Left ventricle myocardium superior (tissue), 1 donor: ENCODE data around the gene HUNK. TPM values are rescaled to one million over a fixed set of nuclear protein-coding genes. Genes with fewer than 3 reads are reported as not detected.
"Not testable (repeated sequence)": the region's sequence is repeated elsewhere in the genome, so short reads cannot be mapped to it uniquely, and the experiment has no call there.

Experiments used
- ATAC-seq: fragments of 200-7000 bp; cut with Tn5 transposase; one replicate; pipeline ENCODE4 v1.9.1; 2020; ENCODE audit warnings: mild to moderate bottlenecking, moderate library complexity
- DNase-seq: peaks from one replicate; pipeline ENCODE4 v3.0.0-alpha.2; 2020
- intact Hi-C: fragments of 100-400 bp; cut with micrococcal nuclease; formaldehyde crosslinking; loops from one replicate; pipeline ENCODE4 v1.11.0; 2022
- total RNA-seq: library from RNA; stranded (reverse); fragmentation: NEBNext Ultra II Directional; extraction: Animal tissue kit (Norgen Biotek cat#: 25700); gene quantifications from one replicate; pipeline ENCODE4 v1.2.1, GENCODE V29; 2021
- donor health status: DM: no; HTN: yes; CAD: no; lungs with severe emphysema.

Gene HUNK
- total RNA-seq, 1 donor from 2014 or later = 0.40 TPM

DNA sequence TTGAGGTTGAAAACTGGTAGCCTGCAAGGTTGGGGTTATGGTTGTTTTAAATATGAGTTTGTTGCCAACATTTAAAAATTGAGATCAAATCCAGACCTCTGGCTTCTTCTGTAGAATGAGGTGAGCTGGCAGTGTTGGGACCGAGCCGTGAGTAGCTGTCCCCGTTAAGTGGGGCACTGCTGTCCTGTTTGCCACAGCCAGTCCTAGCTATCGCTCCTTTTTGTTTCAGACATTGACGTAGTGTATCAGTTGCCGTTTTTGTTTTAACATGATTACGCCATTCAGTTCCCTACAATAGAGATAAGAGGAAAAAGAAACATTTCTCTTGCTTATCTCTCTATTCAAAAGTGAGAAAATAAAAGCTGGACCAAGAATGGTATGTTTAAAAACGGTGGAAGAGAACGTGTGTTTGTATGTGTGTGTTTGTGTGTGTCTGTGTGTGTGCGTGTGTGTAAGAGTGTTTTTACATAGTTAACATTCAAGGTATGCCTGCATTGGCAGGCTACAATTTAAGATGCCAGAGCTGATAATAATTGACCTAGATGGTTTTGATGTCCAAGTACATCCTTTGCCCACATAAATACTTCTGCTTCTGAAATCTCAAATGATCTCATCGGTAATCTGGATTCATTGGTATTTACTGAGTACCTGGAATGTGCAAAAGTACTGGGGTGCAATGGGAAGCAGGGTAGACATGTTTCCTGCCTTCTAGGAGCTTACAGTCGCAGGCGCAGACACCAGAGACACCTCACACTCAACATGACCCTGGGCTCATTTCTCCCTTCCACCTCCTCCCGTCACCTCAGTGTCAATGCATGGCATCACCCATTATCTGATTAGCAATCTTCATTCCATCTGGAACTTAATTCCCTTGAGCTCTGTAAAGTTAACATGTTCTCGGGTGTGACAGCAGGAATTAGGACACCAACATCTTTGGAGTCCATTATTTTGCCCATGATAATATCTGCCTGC, 65.8 kb downstream of the HUNK start:
- intact Hi-C loops = no loop called here
- ATAC-seq (no peak), DNase-seq (no peak)

GRCh38 chr21:31941694-31942093, 68.9 kb downstream of the HUNK start:
- intact Hi-C loops = no loop called here
- DNase-seq = no peak
- ATAC-seq = no peak

GRCh38 chr21:31943561-31943960, 70.7 kb downstream of the HUNK start:
- intact Hi-C loops = no loop called here
- no peak for ATAC-seq

DNA sequence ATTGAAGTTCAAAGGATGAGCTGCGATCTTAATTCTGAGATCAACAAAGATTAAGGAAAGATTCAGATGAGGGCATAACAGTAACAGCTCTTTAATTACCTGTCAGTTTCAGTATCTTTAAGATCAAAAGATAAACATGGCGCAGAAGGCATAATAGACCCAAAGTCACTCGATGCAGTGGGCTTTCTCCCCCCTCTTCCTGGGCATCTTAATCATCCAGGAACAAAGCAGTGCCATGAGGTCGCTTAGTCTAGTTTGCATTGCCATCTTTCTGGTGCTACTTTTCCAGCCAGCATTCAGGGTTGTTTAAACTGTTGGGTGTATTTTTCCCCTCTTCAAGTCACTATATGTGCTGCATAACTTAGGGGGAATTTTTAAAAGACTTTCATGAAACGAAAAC, 72.3 kb downstream of the HUNK start:
- intact Hi-C loops = no loop called here
- DNase-seq = no peak
- no peak for ATAC-seq

More at GRCh38 chr21:31943561-31943960, 70.7 kb downstream of the HUNK start:
- DNase-seq = no peak

DNA sequence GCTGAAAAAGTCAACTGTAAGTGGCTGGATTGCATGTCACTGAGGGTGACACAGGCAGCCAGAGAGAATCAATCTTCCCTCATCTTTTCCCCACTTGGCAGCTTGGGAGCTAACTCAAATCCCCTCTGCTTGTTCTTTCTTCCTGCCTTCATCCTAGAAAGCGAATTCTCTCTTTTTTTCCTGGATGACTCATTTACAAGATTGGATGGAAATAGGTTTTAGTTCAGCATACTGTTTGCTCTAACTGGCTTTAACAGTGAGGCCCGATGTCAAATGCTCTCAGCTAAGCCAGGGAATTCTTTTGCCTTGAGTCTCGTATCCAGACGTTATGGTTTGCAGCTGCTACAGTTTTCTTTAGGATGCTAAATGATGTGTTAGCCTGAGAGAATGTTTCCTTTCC, 72.7 kb downstream of the HUNK start:
- intact Hi-C loops = no loop called here
- DNase-seq = no peak

DNA sequence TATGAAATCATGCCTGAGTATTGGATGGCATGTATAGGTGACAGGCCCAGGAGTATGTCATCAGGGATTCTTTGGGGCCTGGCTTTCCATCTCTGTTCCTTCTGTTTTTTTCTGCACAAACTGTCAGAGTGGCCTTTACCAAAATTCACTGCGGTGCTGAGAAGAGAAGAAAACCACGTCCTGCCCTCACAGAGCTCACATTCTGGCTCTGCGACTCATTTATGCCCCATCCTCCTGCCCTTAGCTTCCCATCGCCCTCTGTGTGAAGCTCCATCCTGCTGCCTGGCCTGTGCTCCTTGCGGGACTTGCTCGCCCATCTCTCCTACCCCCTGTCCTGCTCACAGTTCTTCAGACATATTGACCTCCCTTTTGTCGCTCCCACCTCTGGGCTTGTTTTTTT, 73.4 kb downstream of the HUNK start:
- DNase-seq (no peak), ATAC-seq (no peak)
- intact Hi-C loops = no loop called here

More for the DNA sequence above, 72.7 kb downstream of the HUNK start:
- ATAC-seq = no peak

DNA sequence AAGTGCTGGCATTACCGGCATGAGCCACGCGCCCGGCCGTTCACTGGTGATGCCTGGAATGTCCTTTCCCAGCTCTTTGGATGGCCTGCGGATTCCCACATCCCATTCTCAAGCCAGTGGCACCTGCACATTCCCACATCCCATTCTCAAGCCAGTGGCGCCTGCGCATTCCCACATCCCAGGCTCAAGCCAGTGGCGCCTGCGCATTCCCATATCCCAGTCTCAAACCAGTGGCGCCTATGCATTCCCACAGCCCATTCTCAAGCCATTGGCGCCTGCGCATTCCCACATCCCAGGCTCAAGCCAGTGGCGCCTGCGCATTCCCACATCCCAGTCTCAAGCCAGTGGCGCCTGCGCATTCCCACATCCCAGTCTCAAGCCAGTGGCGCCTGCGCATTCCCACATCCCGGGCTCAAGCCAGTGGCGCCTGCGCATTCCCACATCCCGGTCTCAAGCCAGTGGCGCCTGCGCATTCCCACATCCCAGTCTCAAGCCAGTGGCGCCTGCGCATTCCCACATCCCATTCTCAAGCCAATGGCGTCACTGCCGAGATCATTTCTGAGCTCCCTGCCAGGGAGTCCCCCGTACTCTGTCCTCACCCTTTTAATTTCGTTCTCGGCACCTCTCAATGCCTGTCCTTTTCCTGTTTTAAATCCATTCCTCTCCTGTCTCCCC, 74.2 kb downstream of the HUNK start:
- ATAC-seq, DNase-seq, intact Hi-C loops: not testable (repeated sequence)

GRCh38 chr21:31948676-31949075, 75.9 kb downstream of the HUNK start:
- intact Hi-C loops = no loop called here
- no peak for ATAC-seq
- no peak for DNase-seq

DNA sequence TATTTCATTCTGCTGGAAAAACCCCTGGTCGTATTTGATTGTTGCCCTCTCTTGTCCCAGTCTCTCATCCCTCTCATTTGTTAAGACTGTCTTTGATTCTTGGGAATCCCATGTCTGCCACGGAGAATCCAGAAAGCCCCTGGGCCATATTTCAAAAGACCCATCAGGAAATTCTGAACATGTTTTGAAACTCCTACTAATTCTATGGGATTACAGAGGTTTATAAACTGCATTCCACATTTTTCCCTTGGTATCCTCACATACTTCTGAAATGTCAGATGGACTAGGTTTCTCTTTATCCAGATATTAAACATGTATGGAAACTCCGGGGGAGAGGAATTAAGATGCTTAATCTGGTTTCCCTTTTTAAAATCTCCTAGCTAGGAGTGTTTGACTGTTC, 80.0 kb downstream of the HUNK start:
- intact Hi-C loops = no loop called here
- ATAC-seq (no peak), DNase-seq (no peak)

GRCh38 chr21:31957631-31958030, 84.8 kb downstream of the HUNK start:
- ATAC-seq (no peak), DNase-seq (no peak)
- intact Hi-C loops = no loop called here

GRCh38 chr21:31959881-31960280, 87.1 kb downstream of the HUNK start:
- DNase-seq = no peak
- intact Hi-C loops = no loop called here
- ATAC-seq = no peak

- intact Hi-C loops = no loop called here
- DNase-seq = no peak
- ATAC-seq = no peak
Measured at GRCh38 chr21:31961027-31961426, 88.2 kb downstream of the HUNK start.

DNA sequence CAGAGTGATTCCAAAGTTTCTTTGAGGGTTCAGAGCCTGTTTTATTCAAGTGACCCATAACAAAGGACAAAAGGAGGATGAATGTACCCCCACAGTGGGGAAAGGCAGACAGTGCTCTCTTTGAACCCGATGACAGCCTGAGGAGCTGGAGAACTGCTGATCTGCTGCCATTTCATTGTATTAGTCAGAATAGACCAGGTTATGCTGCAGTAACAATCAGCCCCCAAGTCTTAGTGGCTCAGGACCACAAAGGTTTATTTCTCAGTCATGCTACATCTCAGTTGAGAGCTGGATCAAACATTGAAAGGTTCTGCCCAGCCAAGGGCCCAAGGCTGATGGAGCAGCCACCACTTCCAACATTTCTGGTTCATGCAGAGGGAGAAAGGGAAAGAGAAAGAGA, 88.9 kb downstream of the HUNK start:
- ATAC-seq (no peak), DNase-seq (no peak)
- intact Hi-C loops = no loop called here

GRCh38 chr21:31964692-31965091, 91.9 kb downstream of the HUNK start:
- ATAC-seq = no peak
- no peak for DNase-seq
- intact Hi-C loops = no loop called here

GRCh38 chr21:31967334-31967733, 94.5 kb downstream of the HUNK start:
- no peak for ATAC-seq
- intact Hi-C loops = no loop called here
- no peak for DNase-seq

DNA sequence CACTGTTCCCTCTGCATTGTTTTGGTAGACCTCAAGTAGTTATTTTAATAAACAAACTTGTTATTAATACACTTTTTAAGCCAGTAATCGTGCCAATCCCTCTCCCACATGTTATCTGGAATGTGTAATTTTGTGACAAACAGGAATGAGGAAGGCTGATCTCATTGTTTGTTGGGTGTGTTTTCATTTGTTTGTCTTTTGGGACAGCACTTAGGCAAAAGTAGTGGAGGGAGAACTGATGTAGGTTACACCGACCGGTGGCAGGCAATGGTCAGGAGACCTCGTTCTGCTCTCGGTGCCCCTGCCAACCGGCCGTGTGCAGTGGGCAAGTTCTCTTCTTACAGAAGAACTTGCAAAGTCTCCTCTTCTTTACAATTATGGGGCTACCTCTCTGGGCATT, 99.8 kb downstream of the HUNK start:
- intact Hi-C loops = no loop called here

GRCh38 chr21:31973402-31973944, 100.7 kb downstream of the HUNK start:
- DNase-seq (no peak), ATAC-seq (no peak)
- intact Hi-C loops = no loop called here

More for the DNA sequence above, 99.8 kb downstream of the HUNK start:
- ATAC-seq = no peak
- no peak for DNase-seq

DNA sequence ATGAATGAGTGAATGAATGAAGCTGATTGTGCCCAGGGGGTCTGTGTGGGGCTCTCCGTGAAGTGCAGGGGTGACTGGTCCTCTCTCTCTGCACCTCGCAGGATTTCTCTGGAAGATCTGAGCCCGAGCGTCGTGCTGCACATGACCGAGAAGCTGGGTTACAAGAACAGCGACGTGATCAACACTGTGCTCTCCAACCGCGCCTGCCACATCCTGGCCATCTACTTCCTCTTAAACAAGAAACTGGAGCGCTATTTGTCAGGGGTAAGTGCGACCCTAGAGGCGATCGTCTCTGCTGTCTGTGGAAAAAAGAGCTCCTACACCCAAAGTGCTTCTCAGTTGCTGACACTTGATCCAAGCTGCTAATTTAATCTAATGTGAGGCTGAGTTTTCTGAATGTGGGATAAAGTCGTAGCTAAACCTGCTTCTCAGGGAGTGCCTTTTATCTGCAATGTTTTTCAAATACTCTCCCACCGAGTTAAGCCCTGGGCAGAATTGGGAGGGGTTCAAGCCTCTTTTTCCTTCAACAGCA, 101.7 kb downstream of the HUNK start:
- DNase-seq (no peak), ATAC-seq (no peak)
- intact Hi-C loops = no loop called here

DNA sequence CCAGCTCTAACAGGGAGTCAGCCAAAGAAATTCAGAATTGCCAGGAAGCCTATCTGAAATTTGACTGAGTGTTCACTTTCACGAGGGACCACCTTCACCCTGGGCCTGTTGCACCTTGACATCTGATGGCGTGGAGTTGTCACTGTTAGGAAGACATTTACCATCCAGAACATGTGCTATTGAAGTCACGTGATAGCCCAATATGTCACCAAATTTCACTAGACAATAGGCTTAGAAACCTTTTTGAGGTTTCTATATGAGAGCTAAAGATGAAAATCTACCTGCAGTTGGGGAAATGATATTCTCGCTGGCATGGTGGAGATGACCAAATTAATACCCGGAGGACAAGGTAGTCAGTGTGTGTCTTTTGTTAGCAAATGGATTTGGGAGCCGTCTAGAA, 102.7 kb downstream of the HUNK start:
- intact Hi-C loops = no loop called here
- no peak for DNase-seq
- ATAC-seq = no peak

GRCh38 chr21:31977816-31978215, 105.0 kb downstream of the HUNK start:
- no peak for ATAC-seq
- intact Hi-C loops = no loop called here
- no peak for DNase-seq
